H9 (cell line): ENCODE results near the gene RUVBL1. TPM values are rescaled to one million over a fixed set of nuclear protein-coding genes. Genes with fewer than 3 reads are reported as not detected.

Experiments used
- DNase-seq: peaks from one replicate; pipeline ENCODE4 v3.0.0-alpha.2; 2017
- H2AFZ ChIP-seq: one replicate; pipeline ENCODE4 v1.6.1; 2013; ENCODE audit warnings: mild to moderate bottlenecking, low read length, control low read depth, moderate library complexity
- H2AK5ac ChIP-seq: 2 replicates; pipeline ENCODE4 v1.6.1; 2013; ENCODE audit warnings: low read length, control low read depth, mixed read lengths; ENCODE audit not compliant: insufficient read length
- H2BK120ac ChIP-seq: one replicate; pipeline ENCODE4 v1.6.1; 2013; ENCODE audit warnings: low read depth, mild to moderate bottlenecking, low read length, control low read depth, inconsistent platforms; ENCODE audit not compliant: poor library complexity, severe bottlenecking
- H2BK12ac ChIP-seq: 2 replicates; pipeline ENCODE4 v1.6.1; 2013; ENCODE audit warnings: low read length, control low read depth, mixed read lengths, low read depth; ENCODE audit not compliant: insufficient read length
- H2BK15ac ChIP-seq: 2 replicates; pipeline ENCODE4 v1.6.1; 2013; ENCODE audit warnings: low read depth, low read length, control low read depth
- H2BK20ac ChIP-seq: one replicate; pipeline ENCODE4 v1.6.1; 2013; ENCODE audit warnings: low read depth, mild to moderate bottlenecking, low read length, control low read depth, inconsistent platforms; ENCODE audit not compliant: poor library complexity, severe bottlenecking
- H2BK5ac ChIP-seq: 2 replicates; pipeline ENCODE4 v1.6.1; 2013; ENCODE audit warnings: low read length, control low read depth, mixed read lengths; ENCODE audit not compliant: insufficient read length
- H3K14ac ChIP-seq: 2 replicates; pipeline ENCODE4 v1.6.1; 2013; ENCODE audit warnings: low read length, control low read depth; ENCODE audit not compliant: insufficient read depth
- H3K18ac ChIP-seq: 2 replicates; pipeline ENCODE4 v1.6.1; 2013; ENCODE audit warnings: low read depth, mild to moderate bottlenecking, mixed read lengths, low read length, control low read depth; ENCODE audit not compliant: insufficient read length
- H3K23ac ChIP-seq: 2 replicates; pipeline ENCODE4 v1.6.1; 2013; ENCODE audit warnings: low read length, control low read depth, mixed read lengths, low read depth; ENCODE audit not compliant: insufficient read length
- H3K23me2 ChIP-seq: 2 replicates; pipeline ENCODE4 v1.6.1; 2013; ENCODE audit warnings: low read depth, mild to moderate bottlenecking, mixed read lengths, low read length, control low read depth; ENCODE audit not compliant: insufficient read length, poor library complexity, severe bottlenecking
- H3K27ac ChIP-seq: 2 replicates; pipeline ENCODE4 v1.5.1; 2013; ENCODE audit warnings: low read length, control low read depth, mixed read lengths, low read depth; ENCODE audit not compliant: insufficient read length
- H3K27me3 ChIP-seq: 2 replicates; pipeline ENCODE4 v1.6.1; 2013; ENCODE audit warnings: low read length, control low read depth, inconsistent platforms; ENCODE audit not compliant: insufficient read depth
- H3K4ac ChIP-seq: 2 replicates; pipeline ENCODE4 v1.6.1; 2013; ENCODE audit warnings: low read depth, mild to moderate bottlenecking, control low read depth, inconsistent platforms, low read length, moderate library complexity
- H3K4me1 ChIP-seq: 2 replicates; pipeline ENCODE4 v1.6.1; 2013; ENCODE audit warnings: low read length, control low read depth, inconsistent platforms; ENCODE audit not compliant: insufficient read depth
- H3K4me2 ChIP-seq: 2 replicates; pipeline ENCODE4 v1.6.1; 2013; ENCODE audit warnings: low read length, control low read depth, mixed read lengths; ENCODE audit not compliant: insufficient read length, insufficient read depth
- H3K56ac ChIP-seq: 2 replicates; pipeline ENCODE4 v1.6.1; 2013; ENCODE audit warnings: low read depth, mild to moderate bottlenecking, mixed read lengths, low read length, control low read depth; ENCODE audit not compliant: insufficient read length
- H3K79me1 ChIP-seq: 2 replicates; pipeline ENCODE4 v1.6.1; 2013; ENCODE audit warnings: low read depth, mild to moderate bottlenecking, moderate library complexity, low read length, control low read depth, inconsistent platforms; ENCODE audit not compliant: insufficient read depth, poor library complexity, severe bottlenecking
- H3K79me2 ChIP-seq: 2 replicates; pipeline ENCODE4 v1.6.1; 2013; ENCODE audit warnings: low read length, control low read depth, inconsistent platforms; ENCODE audit not compliant: insufficient read depth
- H3K9ac ChIP-seq: 2 replicates; pipeline ENCODE4 v1.6.1; 2013; ENCODE audit warnings: low read length, control low read depth, mixed read lengths; ENCODE audit not compliant: insufficient read length; ENCODE audit errors: extremely low read depth
- H3K9me3 ChIP-seq: one replicate; pipeline ENCODE4 v1.6.1; 2013; ENCODE audit warnings: low read depth, low read length, inconsistent platforms; ENCODE audit not compliant: control insufficient read depth
- H3T11ph ChIP-seq: one replicate; pipeline ENCODE4 v1.6.1; 2013; ENCODE audit warnings: mild to moderate bottlenecking, low read length, control low read depth, inconsistent platforms
- H4K20me1 ChIP-seq: one replicate; pipeline ENCODE4 v1.6.1; 2013; ENCODE audit not compliant: control insufficient read depth, insufficient read length, insufficient read depth
- H4K5ac ChIP-seq: 2 replicates; pipeline ENCODE4 v1.6.1; 2013; ENCODE audit warnings: low read depth, mild to moderate bottlenecking, mixed read lengths, low read length, control low read depth; ENCODE audit not compliant: insufficient read length
- H4K8ac ChIP-seq: replicated peaks from 2 replicates; pipeline ENCODE4 v1.6.1; 2013; ENCODE audit warnings: low read length, control low read depth, mixed read lengths, low read depth; ENCODE audit not compliant: insufficient read length
- H4K91ac ChIP-seq: 2 replicates; pipeline ENCODE4 v1.6.1; 2013; ENCODE audit warnings: low read depth, mild to moderate bottlenecking, moderate library complexity, mixed read lengths, low read length, control low read depth; ENCODE audit not compliant: insufficient read length
- H3K27ac Mint-ChIP-seq, 3 experiments: 2 replicates in 2 of 3; 3 replicates in 1 of 3; pipeline ENCODE4 v1.8.0; 2020 to 2021; ENCODE audit warnings: mixed read lengths in 3 of 3, mild to moderate bottlenecking in 1 of 3, moderate library complexity in 1 of 3
- H3K27me3 Mint-ChIP-seq: 2 replicates; pipeline ENCODE4 v1.8.0; 2021; ENCODE audit warnings: low read depth, mild to moderate bottlenecking, moderate library complexity, mixed read lengths
- H3K36me3 Mint-ChIP-seq, 3 experiments: 2 replicates in 2 of 3; 3 replicates in 1 of 3; pipeline ENCODE4 v1.8.0; 2020 to 2021; ENCODE audit warnings: low read depth in 3 of 3, mixed read lengths in 3 of 3; ENCODE audit not compliant: insufficient read depth in 1 of 3
- H3K4me1 Mint-ChIP-seq, 2 experiments: 2 replicates each; pipeline ENCODE4 v1.8.0; 2020; ENCODE audit warnings: mixed read lengths in 2 of 2
- H3K4me3 Mint-ChIP-seq, 2 experiments: 2 replicates in 1 of 2; 3 replicates in 1 of 2; pipeline ENCODE4 v1.8.0; 2020 to 2021; ENCODE audit warnings: mild to moderate bottlenecking in 2 of 2, mixed read lengths in 2 of 2, moderate library complexity in 1 of 2
- H3K9me3 Mint-ChIP-seq, 2 experiments: 2 replicates in 1 of 2; 3 replicates in 1 of 2; pipeline ENCODE4 v1.8.0; 2020; ENCODE audit warnings: mild to moderate bottlenecking in 2 of 2, mixed read lengths in 2 of 2, moderate library complexity in 1 of 2
- CTCF ChIP-seq: fragments of 200-600 bp; sonication (generic); conservative IDR thresholded peaks from 3 replicates; pipeline ENCODE4 v1.8.0; 2021; ENCODE audit warnings: antibody characterized with exemption, mild to moderate bottlenecking
- WGBS: extraction: QIAGEN DNeasy Blood & Tissue Kit; methylation state at CpG from one replicate; pipeline ENCODE4 v1.1.7; 2013; ENCODE audit warnings: missing lambda C conversion rate, low lambda C conversion rate, mixed read lengths; ENCODE audit not compliant: insufficient read length; ENCODE audit errors: extremely low coverage; 5-methylcytosine and 5-hydroxymethylcytosine counted together
- total RNA-seq: library from RNA; stranded (reverse); gene quantifications from 2 replicates; pipeline ENCODE4 v1.2.1, GENCODE V29; 2021

The RUVBL1 gene
- total RNA-seq, 1 experiment from 2014 or later, result 99.6 TPM

- Histone ChIP-seq H3K23ac (no peak overlapping the region), H2BK20ac (no peak overlapping the region), H4K91ac (no peak overlapping the region), H2BK120ac (no peak overlapping the region), H3K9me3 (no peaks in the 10 kb centered on the region), H4K20me1 (no peaks in the 10 kb centered on the region), H2BK5ac (no peak overlapping the region), H2AFZ (no peak overlapping the region), H3K4me2 (no peak overlapping the region), H3K27ac (no peak overlapping the region), H3K18ac (no peak overlapping the region), H3K23me2 (no peaks in the 10 kb centered on the region), H2BK15ac (no peak overlapping the region), H4K5ac (no peak overlapping the region), H3K14ac (no peak overlapping the region), H3K4me1 (peaks cover 16% of the 10 kb centered on the region), H2BK12ac (no peak overlapping the region), H3K56ac (no peak overlapping the region), H3K79me2 (no peaks in the 10 kb centered on the region; the same call in 1 of the 2 replicates), H3K9ac (no peak overlapping the region), H4K8ac (no peak overlapping the region), H3T11ph (no peak overlapping the region), H3K79me1 (no peaks in the 10 kb centered on the region), H3K27me3 (no peaks in the 10 kb centered on the region), H2AK5ac (no peak overlapping the region), H3K4ac (no peak overlapping the region)
- Mint-ChIP-seq H3K4me1 (peaks cover 43 to 48% of the 10 kb centered on the region in 2 experiments), H3K4me3 (0 out of 5 replicates have a peak overlapping the region, but pooled peaks of 1 of the 2 experiments have one; percentile 38), H3K9me3 (no peaks in the 10 kb centered on the region), H3K27ac (peak overlapping the region; percentile 22 to 53 (median 27); a peak in 4 of 7 replicates), H3K36me3 (peaks cover 59 to 87% (median 71%) of the 10 kb centered on the region in 3 experiments), H3K27me3 (no peaks in the 10 kb centered on the region)
- WGBS, result no CpG with 5 or more reads among the region's 13 CpGs
- DNase-seq, result no peak
- TF ChIP-seq CTCF, result no peak
Observed at GRCh38 chr3:128094295-128095151, 29.1 kb downstream of the RUVBL1 start.
